ENCODE results near the gene CYTIP.

The CYTIP gene

GRCh38 chr2:157421331-157421944 lies 22.5 kb downstream of the CYTIP start:
- no peak for DNase-seq (ENCODE audit: low spot score)
- in situ Hi-C loops (cut with MboI; ENCODE audit: low pct_unique_long_range_greater_than_20kb, low sequenced_read_pairs, unreplicated experiment) = loop anchor here (10.0 kb wide), 1 partner anchor 63 kb away; no protein-coding TSS in a partner anchor
- TF ChIP-seq CTCF (IDR thresholded peaks at IDR 0.05; ENCODE audit: extremely low read depth, insufficient read depth, missing control alignments) = no peak

GRCh38 chr2:157420771-157421323 lies 23.0 kb downstream of the CYTIP start:
- no peak for TF ChIP-seq CTCF (IDR thresholded peaks at IDR 0.05; ENCODE audit: extremely low read depth, insufficient read depth, missing control alignments)
- peak; percentile 10 for DNase-seq (ENCODE audit: low spot score)
- in situ Hi-C loops (cut with MboI; ENCODE audit: low pct_unique_long_range_greater_than_20kb, low sequenced_read_pairs, unreplicated experiment) = loop anchor here (10.0 kb wide), 1 partner anchor 64 kb away; no protein-coding TSS in a partner anchor

- in situ Hi-C loops (cut with MboI; ENCODE audit: low pct_unique_long_range_greater_than_20kb, low sequenced_read_pairs, unreplicated experiment) = no loop called here
- no peak for DNase-seq (ENCODE audit: low spot score)
These were observed 24.8 kb downstream of the CYTIP start for GRCh38 chr2:157419031-157419575.

GRCh38 chr2:157418239-157418641 lies 25.6 kb downstream of the CYTIP start:
- in situ Hi-C loops (cut with MboI; ENCODE audit: low pct_unique_long_range_greater_than_20kb, low sequenced_read_pairs, unreplicated experiment) = no loop called here
- no peak for DNase-seq (ENCODE audit: low spot score)
- no peak for TF ChIP-seq CTCF (IDR thresholded peaks at IDR 0.05; ENCODE audit: extremely low read depth, insufficient read depth, missing control alignments)

More at GRCh38 chr2:157419031-157419575, 24.8 kb downstream of the CYTIP start:
- no peak for TF ChIP-seq CTCF (IDR thresholded peaks at IDR 0.05; ENCODE audit: extremely low read depth, insufficient read depth, missing control alignments)

GRCh38 chr2:157415591-157416101 lies 28.2 kb downstream of the CYTIP start:
- TF ChIP-seq CTCF (IDR thresholded peaks at IDR 0.05; ENCODE audit: extremely low read depth, insufficient read depth, missing control alignments) = no peak
- in situ Hi-C loops (cut with MboI; ENCODE audit: low pct_unique_long_range_greater_than_20kb, low sequenced_read_pairs, unreplicated experiment) = no loop called here
- DNase-seq (ENCODE audit: low spot score) = no peak

- in situ Hi-C loops (cut with MboI; ENCODE audit: low pct_unique_long_range_greater_than_20kb, low sequenced_read_pairs, unreplicated experiment) = no loop called here
- DNase-seq (ENCODE audit: low spot score) = no peak
These were observed 29.8 kb downstream of the CYTIP start for GRCh38 chr2:157414050-157414449.

More at GRCh38 chr2:157414050-157414449, 29.8 kb downstream of the CYTIP start:
- no peak for TF ChIP-seq CTCF (IDR thresholded peaks at IDR 0.05; ENCODE audit: extremely low read depth, insufficient read depth, missing control alignments)

Data from GM13977 (cell line).